Measurements from ENCODE around the gene THYN1. TPM values are rescaled to one million over a fixed set of nuclear protein-coding genes. Genes with fewer than 3 reads are reported as not detected.
"Not testable (repeated sequence)": the region's sequence is repeated elsewhere in the genome, so short reads cannot be mapped to it uniquely, and the experiment has no call there.

Gene THYN1
- total RNA-seq, 1 experiment from 2014 or later, result 26.0 TPM

DNA sequence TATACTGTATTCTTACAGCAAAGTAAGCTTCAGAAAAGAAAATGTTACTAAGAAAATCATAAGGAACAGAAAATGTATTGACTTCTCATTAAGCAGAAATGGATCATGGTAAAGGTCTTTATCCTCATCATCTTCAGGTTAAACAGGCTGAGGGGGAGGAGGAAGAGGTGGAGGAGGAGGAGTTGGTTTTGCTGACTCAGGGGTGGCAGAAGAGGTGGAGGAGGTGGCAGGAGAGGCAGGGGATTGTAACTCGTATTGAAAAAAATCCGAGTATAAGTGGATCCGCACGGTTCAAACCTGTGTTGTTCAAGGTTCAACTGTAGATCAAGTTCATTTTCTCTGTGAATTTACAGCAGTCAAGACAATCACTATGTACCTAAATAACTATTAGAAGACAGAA, 36.0 kb upstream of the THYN1 start:
- no peak for DNase-seq
- Mint-ChIP-seq H3K4me1 (ENCODE audit: low read depth, unreplicated experiment) (no peaks in the 10 kb centered on the region), H3K27ac (ENCODE audit: unreplicated experiment) (no peak overlapping the region), H3K27me3 (ENCODE audit: unreplicated experiment) (peaks cover 18% of the 10 kb centered on the region), H3K4me3 (ENCODE audit: low read depth, unreplicated experiment) (no peak overlapping the region), H3K9me3 (ENCODE audit: low read depth, unreplicated experiment) (peaks cover 7% of the 10 kb centered on the region), H3K36me3 (ENCODE audit: insufficient read depth, unreplicated experiment) (no peaks in the 10 kb centered on the region)
- TF ChIP-seq, protein P1, sequence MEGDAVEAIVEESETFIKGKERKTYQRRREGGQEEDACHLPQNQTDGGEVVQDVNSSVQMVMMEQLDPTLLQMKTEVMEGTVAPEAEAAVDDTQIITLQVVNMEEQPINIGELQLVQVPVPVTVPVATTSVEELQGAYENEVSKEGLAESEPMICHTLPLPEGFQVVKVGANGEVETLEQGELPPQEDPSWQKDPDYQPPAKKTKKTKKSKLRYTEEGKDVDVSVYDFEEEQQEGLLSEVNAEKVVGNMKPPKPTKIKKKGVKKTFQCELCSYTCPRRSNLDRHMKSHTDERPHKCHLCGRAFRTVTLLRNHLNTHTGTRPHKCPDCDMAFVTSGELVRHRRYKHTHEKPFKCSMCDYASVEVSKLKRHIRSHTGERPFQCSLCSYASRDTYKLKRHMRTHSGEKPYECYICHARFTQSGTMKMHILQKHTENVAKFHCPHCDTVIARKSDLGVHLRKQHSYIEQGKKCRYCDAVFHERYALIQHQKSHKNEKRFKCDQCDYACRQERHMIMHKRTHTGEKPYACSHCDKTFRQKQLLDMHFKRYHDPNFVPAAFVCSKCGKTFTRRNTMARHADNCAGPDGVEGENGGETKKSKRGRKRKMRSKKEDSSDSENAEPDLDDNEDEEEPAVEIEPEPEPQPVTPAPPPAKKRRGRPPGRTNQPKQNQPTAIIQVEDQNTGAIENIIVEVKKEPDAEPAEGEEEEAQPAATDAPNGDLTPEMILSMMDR (IDR thresholded peaks at IDR 0.05; ENCODE audit: unreplicated experiment), result no peak
- intact Hi-C loops (cut with micrococcal nuclease; ENCODE audit: unreplicated experiment), result no loop called here
- BruUV-seq (replicated peaks), result no TSS peak
- CTCF ChIA-PET, result interaction anchor here (1.4 kb wide), 1 partner anchor 8 kb away, joined by 3 read pairs; no protein-coding TSS in a partner anchor

DNA sequence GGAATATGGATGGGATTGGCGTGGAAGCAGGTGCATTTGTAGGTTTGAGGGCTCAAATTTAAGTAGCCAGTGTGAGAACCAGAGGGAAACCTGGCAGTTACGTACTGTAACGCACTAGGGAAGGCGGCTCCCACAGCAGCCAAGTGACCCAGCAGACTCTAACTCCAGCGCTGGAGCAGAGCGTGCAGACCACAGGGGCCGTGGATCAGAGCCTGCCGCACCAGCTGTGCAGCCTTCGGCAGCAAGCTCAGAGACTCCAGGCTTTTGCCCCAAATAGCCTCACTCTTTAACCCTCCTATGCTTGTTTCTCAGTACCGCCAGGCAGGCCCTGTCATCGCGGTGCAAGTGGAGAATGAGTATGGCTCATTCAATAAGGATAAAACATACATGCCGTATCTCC, 35.3 kb upstream of the THYN1 start:
- no peak overlapping the region for H3K27ac Mint-ChIP-seq (ENCODE audit: unreplicated experiment)
- peaks cover 7% of the 10 kb centered on the region for H3K9me3 Mint-ChIP-seq (ENCODE audit: low read depth, unreplicated experiment)
- H3K36me3 Mint-ChIP-seq (ENCODE audit: insufficient read depth, unreplicated experiment), result no peaks in the 10 kb centered on the region
- BruUV-seq (replicated peaks), result no TSS peak
- CTCF ChIA-PET, result interaction anchor here (1.4 kb wide), 1 partner anchor 9 kb away, joined by 3 read pairs; no protein-coding TSS in a partner anchor
- TF ChIP-seq, protein P1 (IDR thresholded peaks at IDR 0.05; ENCODE audit: unreplicated experiment), result no peak
- peaks cover 13% of the 10 kb centered on the region for H3K27me3 Mint-ChIP-seq (ENCODE audit: unreplicated experiment)
- intact Hi-C loops (cut with micrococcal nuclease; ENCODE audit: unreplicated experiment), result no loop called here
- no peaks in the 10 kb centered on the region for H3K4me1 Mint-ChIP-seq (ENCODE audit: low read depth, unreplicated experiment)
- no peak overlapping the region for H3K4me3 Mint-ChIP-seq (ENCODE audit: low read depth, unreplicated experiment)
- DNase-seq, result no peak

DNA sequence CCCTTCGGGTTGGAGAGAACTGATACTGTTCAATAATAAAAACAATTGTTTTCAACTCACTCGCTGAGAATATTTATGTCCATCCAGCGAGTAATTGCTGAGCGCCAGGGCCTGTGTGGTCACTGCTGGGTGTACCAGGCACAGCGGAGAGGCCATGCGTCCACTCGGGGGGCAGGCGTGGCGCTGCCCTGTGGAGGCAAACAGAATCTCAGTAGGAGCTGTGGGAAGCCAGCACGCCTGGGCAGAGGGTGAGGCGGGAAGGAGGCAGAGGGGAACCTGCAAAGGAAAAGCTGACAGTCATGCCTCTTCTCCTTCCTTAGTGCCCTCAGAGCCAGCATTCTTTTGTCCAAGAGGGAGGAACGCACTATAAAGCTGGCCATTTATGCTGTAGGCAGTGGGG, 34.4 kb upstream of the THYN1 start:
- Mint-ChIP-seq H3K27ac (ENCODE audit: unreplicated experiment) (no peak overlapping the region), H3K36me3 (ENCODE audit: insufficient read depth, unreplicated experiment) (no peaks in the 10 kb centered on the region), H3K4me1 (ENCODE audit: low read depth, unreplicated experiment) (no peaks in the 10 kb centered on the region), H3K4me3 (ENCODE audit: low read depth, unreplicated experiment) (no peak overlapping the region), H3K9me3 (ENCODE audit: low read depth, unreplicated experiment) (peaks cover 7% of the 10 kb centered on the region), H3K27me3 (ENCODE audit: unreplicated experiment) (peaks cover 13% of the 10 kb centered on the region)
- DNase-seq, result no peak
- intact Hi-C loops (cut with micrococcal nuclease; ENCODE audit: unreplicated experiment), result no loop called here
- TF ChIP-seq, protein P1 (IDR thresholded peaks at IDR 0.05; ENCODE audit: unreplicated experiment), result no peak
- CTCF ChIA-PET, result interaction anchor here (1.4 kb wide), 1 partner anchor 10 kb away, joined by 3 read pairs; no protein-coding TSS in a partner anchor
- BruUV-seq (replicated peaks), result no TSS peak

DNA sequence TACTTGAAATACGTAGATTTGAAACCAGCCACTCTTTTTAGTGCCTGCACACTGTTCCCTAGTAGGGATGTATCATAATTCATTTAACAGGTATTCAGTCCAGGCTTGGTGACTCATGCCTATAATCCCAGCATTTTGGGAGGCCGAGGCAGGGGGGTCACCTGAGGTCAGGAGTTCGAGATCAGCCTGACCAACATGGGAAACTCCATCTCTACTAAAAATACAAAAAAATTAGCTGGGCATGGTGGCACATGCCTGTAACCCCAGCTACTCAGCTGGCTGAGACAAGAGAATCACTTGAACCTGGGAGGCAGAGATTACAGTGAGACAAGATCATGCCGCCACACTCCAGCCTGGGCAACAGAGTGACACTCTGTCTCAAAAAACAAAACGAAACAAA, 31.2 kb upstream of the THYN1 start:
- H3K4me1 Mint-ChIP-seq (ENCODE audit: low read depth, unreplicated experiment); intact Hi-C loops (cut with micrococcal nuclease; ENCODE audit: unreplicated experiment); H3K9me3 Mint-ChIP-seq (ENCODE audit: low read depth, unreplicated experiment); H3K27ac Mint-ChIP-seq (ENCODE audit: unreplicated experiment); H3K36me3 Mint-ChIP-seq (ENCODE audit: insufficient read depth, unreplicated experiment); H3K4me3 Mint-ChIP-seq (ENCODE audit: low read depth, unreplicated experiment); BruUV-seq (replicated peaks); CTCF ChIA-PET; DNase-seq: not testable (repeated sequence)
- peaks cover 21% of the 10 kb centered on the region for H3K27me3 Mint-ChIP-seq (ENCODE audit: unreplicated experiment)

DNA sequence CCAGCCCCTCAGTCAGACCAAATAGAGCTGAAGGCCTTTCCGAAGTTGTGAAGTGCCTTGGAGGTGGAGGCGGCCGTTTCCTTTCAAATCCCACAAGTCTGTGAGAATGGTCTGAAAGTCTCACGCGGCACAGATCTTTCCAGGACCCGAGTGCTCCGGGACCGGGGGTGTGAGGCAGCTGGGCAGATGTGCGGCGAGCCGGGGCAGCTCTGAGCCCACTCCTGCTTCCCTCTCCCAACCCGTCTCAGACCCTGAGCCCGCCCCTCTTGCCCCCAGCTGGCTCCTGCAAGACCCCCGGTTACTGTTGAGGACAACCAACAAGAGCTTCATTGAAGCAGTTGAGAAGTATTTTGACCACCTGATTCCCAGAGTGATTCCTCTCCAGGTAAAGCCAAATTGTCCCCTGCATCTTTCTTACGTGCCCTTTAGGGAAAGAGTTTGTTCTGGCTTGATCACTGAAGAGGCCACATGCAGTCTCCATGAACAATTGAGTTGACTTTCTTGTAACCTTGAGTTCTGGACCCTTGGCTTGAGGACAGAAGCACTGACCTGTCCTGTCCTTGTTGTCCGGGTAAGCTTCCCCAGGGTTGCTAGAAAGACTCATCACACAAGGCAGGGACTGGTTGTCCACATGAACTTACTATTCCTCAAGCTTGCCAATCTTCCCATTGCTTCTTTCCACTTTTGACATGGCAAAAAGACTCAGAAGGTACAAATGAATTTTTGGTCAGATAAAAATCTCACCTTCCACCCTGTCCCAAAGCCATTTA, 30.5 kb upstream of the THYN1 start:
- CTCF ChIA-PET, result no interaction called here
- Mint-ChIP-seq H3K36me3 (ENCODE audit: insufficient read depth, unreplicated experiment) (no peaks in the 10 kb centered on the region), H3K27ac (ENCODE audit: unreplicated experiment) (no peak overlapping the region), H3K27me3 (ENCODE audit: unreplicated experiment) (peaks cover 28% of the 10 kb centered on the region), H3K4me3 (ENCODE audit: low read depth, unreplicated experiment) (no peak overlapping the region), H3K9me3 (ENCODE audit: low read depth, unreplicated experiment) (no peaks in the 10 kb centered on the region), H3K4me1 (ENCODE audit: low read depth, unreplicated experiment) (no peaks in the 10 kb centered on the region)
- TF ChIP-seq, protein P1 (IDR thresholded peaks at IDR 0.05; ENCODE audit: unreplicated experiment), result no peak
- BruUV-seq (replicated peaks), result no TSS peak
- no peak for DNase-seq
- intact Hi-C loops (cut with micrococcal nuclease; ENCODE audit: unreplicated experiment), result no loop called here
